ENCODE results near the gene YLPM1.
A peak's percentile ranks its signal among the peaks of the same experiment; 100 is the strongest.

Gene YLPM1

GRCh38 chr14:74821267-74821915 is 58.3 kb downstream of the YLPM1 start:
- Histone ChIP-seq H3K4me3 (ENCODE audit: low read depth, low read length) (no peak overlapping the region), H3K27ac (ENCODE audit: low read depth, low read length) (no peak overlapping the region), H3K36me3 (ENCODE audit: insufficient read depth, low read length) (peaks cover 23% of the 10 kb centered on the region; the same call in 1 of the 2 replicates), H3K27me3 (ENCODE audit: insufficient read depth, low read length) (no peaks in the 10 kb centered on the region), H2AFZ (ENCODE audit: low read length, unreplicated experiment) (no peak overlapping the region), H3K4me1 (ENCODE audit: control insufficient read depth, insufficient read depth, low read length, unreplicated experiment) (peaks cover 16% of the 10 kb centered on the region), H3K79me2 (ENCODE audit: control insufficient read depth, insufficient read depth, low read length, unreplicated experiment) (no peaks in the 10 kb centered on the region)

GRCh38 chr14:74824997-74825396 is 61.9 kb downstream of the YLPM1 start:
- Histone ChIP-seq H3K36me3 (ENCODE audit: insufficient read depth, low read length) (peaks cover 15% of the 10 kb centered on the region), H3K27ac (ENCODE audit: low read depth, low read length) (peak overlapping the region; percentile 71), H2AFZ (ENCODE audit: low read length, unreplicated experiment) (no peak overlapping the region), H3K4me1 (ENCODE audit: control insufficient read depth, insufficient read depth, low read length, unreplicated experiment) (peaks cover 16% of the 10 kb centered on the region), H3K79me2 (ENCODE audit: control insufficient read depth, insufficient read depth, low read length, unreplicated experiment) (no peaks in the 10 kb centered on the region), H3K27me3 (ENCODE audit: insufficient read depth, low read length) (no peaks in the 10 kb centered on the region), H3K4me3 (ENCODE audit: low read depth, low read length) (no peak overlapping the region)

DNA sequence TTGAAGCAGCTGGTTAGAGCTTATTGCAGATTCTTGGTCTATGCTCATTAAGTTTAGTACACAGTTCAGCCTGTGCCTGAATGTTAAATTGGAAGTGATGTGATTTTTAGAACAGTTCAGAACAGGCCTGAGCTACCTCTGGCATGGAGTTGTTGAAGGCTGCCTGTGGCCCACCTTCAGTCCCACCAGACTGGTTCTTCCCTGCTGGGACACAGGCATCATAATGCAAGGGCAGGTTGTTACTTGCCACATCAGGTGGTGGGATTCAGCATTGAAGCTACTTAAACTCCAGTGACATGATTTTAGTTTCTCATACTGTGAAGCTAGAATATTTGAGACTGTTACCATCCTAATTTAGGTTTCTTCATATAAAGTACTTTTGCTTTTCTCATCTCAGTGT is 63.5 kb downstream of the YLPM1 start:
- H3K36me3 ChIP-seq (ENCODE audit: insufficient read depth, low read length) = peaks cover 21% of the 10 kb centered on the region
- no peak overlapping the region for H3K27ac ChIP-seq (ENCODE audit: low read depth, low read length)
- H3K79me2 ChIP-seq (ENCODE audit: control insufficient read depth, insufficient read depth, low read length, unreplicated experiment) = no peaks in the 10 kb centered on the region
- no peaks in the 10 kb centered on the region for H3K27me3 ChIP-seq (ENCODE audit: insufficient read depth, low read length)
- H2AFZ ChIP-seq (ENCODE audit: low read length, unreplicated experiment) = no peak overlapping the region
- peaks cover 16% of the 10 kb centered on the region for H3K4me1 ChIP-seq (ENCODE audit: control insufficient read depth, insufficient read depth, low read length, unreplicated experiment)
- H3K4me3 ChIP-seq (ENCODE audit: low read depth, low read length) = no peak overlapping the region

DNA sequence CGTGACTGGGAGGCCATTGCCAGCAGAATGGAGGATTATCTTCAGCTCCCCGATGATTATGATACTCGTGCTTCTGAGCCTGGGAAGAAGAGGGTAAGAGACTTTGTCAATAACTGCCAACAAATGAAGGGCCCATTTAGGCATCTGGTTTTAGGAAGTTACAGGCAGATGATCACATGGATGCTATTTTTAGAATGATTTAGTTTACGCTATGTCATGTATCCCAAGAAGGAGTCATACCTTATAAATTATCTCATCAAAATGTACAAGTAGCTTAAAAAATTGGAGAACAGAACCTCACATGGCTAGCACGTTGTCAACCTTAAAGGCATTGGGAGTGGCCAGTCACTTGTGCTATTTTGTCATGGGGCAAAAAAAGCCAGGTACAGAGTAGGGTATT is 66.1 kb downstream of the YLPM1 start:
- Histone ChIP-seq H3K27me3 (ENCODE audit: insufficient read depth, low read length) (no peaks in the 10 kb centered on the region), H3K79me2 (ENCODE audit: control insufficient read depth, insufficient read depth, low read length, unreplicated experiment) (no peaks in the 10 kb centered on the region), H3K27ac (ENCODE audit: low read depth, low read length) (no peak overlapping the region), H2AFZ (ENCODE audit: low read length, unreplicated experiment) (no peak overlapping the region), H3K36me3 (ENCODE audit: insufficient read depth, low read length) (peaks cover 15% of the 10 kb centered on the region), H3K4me3 (ENCODE audit: low read depth, low read length) (no peak overlapping the region), H3K4me1 (ENCODE audit: control insufficient read depth, insufficient read depth, low read length, unreplicated experiment) (peaks cover 9% of the 10 kb centered on the region)

- H3K4me1 ChIP-seq (ENCODE audit: control insufficient read depth, insufficient read depth, low read length, unreplicated experiment) = peaks cover 13% of the 10 kb centered on the region
- H3K27me3 ChIP-seq (ENCODE audit: insufficient read depth, low read length) = no peaks in the 10 kb centered on the region
- H3K79me2 ChIP-seq (ENCODE audit: control insufficient read depth, insufficient read depth, low read length, unreplicated experiment) = no peaks in the 10 kb centered on the region
- no peak overlapping the region for H3K4me3 ChIP-seq (ENCODE audit: low read depth, low read length)
- H3K27ac ChIP-seq (ENCODE audit: low read depth, low read length) = no peak overlapping the region
- H2AFZ ChIP-seq (ENCODE audit: low read length, unreplicated experiment) = no peak overlapping the region
- peaks cover 15% of the 10 kb centered on the region for H3K36me3 ChIP-seq (ENCODE audit: insufficient read depth, low read length)
These were observed 69.7 kb downstream of the YLPM1 start for GRCh38 chr14:74832849-74833248.

DNA sequence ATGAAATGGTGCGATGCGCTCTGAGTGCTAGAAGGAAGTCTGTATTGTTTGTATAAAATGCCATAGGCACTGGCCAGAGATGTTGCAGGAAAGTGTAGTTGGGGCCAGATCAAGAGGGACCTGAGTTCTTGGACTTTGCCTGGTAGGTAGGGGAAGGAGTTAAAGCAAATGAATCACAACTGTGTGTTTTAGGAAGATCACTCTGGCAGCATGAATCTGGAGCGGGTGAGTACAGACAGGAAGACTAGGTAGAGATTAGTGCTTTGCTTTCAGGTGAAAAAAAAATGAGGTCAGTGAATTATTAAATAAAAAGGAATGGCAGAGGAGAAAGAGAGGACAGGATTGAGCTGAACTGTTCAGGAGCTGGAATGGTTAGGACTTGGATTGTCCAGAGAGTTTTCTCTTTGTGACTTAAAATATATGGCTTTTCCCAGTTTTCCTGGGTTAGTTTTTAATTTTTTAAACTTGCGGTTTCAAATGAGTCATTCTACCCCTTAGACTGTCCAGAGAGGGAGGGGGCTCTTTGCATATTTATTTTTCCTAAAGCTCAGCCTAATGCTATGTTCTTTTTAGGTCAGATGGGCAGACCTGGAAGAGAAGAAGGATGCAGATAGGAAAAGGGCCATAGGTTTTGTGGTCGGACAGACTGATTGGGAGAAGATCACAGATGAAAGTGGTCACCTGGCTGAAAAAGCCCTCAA is 71.7 kb downstream of the YLPM1 start:
- H2AFZ ChIP-seq (ENCODE audit: low read length, unreplicated experiment) = no peak overlapping the region
- H3K4me1 ChIP-seq (ENCODE audit: control insufficient read depth, insufficient read depth, low read length, unreplicated experiment) = peaks cover 14% of the 10 kb centered on the region
- H3K27ac ChIP-seq (ENCODE audit: low read depth, low read length) = peak overlapping the region; percentile 1; the same call in 1 of the 2 replicates
- H3K36me3 ChIP-seq (ENCODE audit: insufficient read depth, low read length) = peaks cover 9% of the 10 kb centered on the region
- H3K79me2 ChIP-seq (ENCODE audit: control insufficient read depth, insufficient read depth, low read length, unreplicated experiment) = no peaks in the 10 kb centered on the region
- H3K27me3 ChIP-seq (ENCODE audit: insufficient read depth, low read length) = no peaks in the 10 kb centered on the region
- no peak overlapping the region for H3K4me3 ChIP-seq (ENCODE audit: low read depth, low read length)

GRCh38 chr14:74835645-74836250 is 72.6 kb downstream of the YLPM1 start:
- Histone ChIP-seq H3K27me3 (ENCODE audit: insufficient read depth, low read length) (no peaks in the 10 kb centered on the region), H3K4me3 (ENCODE audit: low read depth, low read length) (no peak overlapping the region), H2AFZ (ENCODE audit: low read length, unreplicated experiment) (no peak overlapping the region), H3K79me2 (ENCODE audit: control insufficient read depth, insufficient read depth, low read length, unreplicated experiment) (no peaks in the 10 kb centered on the region), H3K27ac (ENCODE audit: low read depth, low read length) (no peak overlapping the region), H3K36me3 (ENCODE audit: insufficient read depth, low read length) (peaks cover 7% of the 10 kb centered on the region; the same call in 1 of the 2 replicates), H3K4me1 (ENCODE audit: control insufficient read depth, insufficient read depth, low read length, unreplicated experiment) (peaks cover 14% of the 10 kb centered on the region)

DNA sequence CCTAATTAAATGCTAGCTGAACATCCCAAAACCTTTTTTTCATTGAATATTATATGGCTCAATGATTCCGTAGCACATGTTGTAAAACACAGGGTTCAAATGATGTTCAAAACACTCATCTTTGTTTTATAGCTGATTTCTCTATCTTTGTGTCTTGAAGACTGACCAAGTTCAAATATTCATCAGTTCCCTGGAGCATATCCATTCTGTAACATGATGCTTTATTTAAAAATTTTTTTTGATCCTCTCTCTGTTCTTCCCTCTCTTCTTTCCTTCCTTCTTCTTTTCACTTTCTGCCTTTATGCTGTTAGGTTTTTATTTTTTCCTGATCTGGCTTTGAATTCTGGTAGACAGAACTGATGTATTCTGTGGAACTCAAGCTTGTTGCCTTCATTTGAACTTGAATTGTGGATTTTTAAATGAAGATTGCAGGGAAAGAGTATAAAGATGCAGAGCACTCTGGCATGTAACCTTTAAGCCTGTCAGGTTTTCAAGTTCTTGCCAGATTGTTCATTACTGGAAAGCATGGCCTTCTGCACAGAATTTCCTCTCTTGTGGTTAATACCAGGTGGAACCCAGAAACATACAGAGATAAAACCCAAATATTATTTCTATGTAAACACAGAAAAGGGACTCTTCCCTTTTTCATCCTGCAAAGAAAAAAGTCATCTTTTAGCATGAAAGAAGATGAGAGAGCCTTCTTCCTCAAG is 73.3 kb downstream of the YLPM1 start:
- H3K4me3 ChIP-seq (ENCODE audit: low read depth, low read length) = no peak overlapping the region
- no peak overlapping the region for H3K27ac ChIP-seq (ENCODE audit: low read depth, low read length)
- H3K36me3 ChIP-seq (ENCODE audit: insufficient read depth, low read length) = 0 out of 2 replicates have a peak, but pooled peaks cover 4% of the 10 kb centered on the region
- no peaks in the 10 kb centered on the region for H3K27me3 ChIP-seq (ENCODE audit: insufficient read depth, low read length)
- H2AFZ ChIP-seq (ENCODE audit: low read length, unreplicated experiment) = no peak overlapping the region
- H3K79me2 ChIP-seq (ENCODE audit: control insufficient read depth, insufficient read depth, low read length, unreplicated experiment) = no peaks in the 10 kb centered on the region
- peaks cover 14% of the 10 kb centered on the region for H3K4me1 ChIP-seq (ENCODE audit: control insufficient read depth, insufficient read depth, low read length, unreplicated experiment)

- H3K4me1 ChIP-seq (ENCODE audit: control insufficient read depth, insufficient read depth, low read length, unreplicated experiment) = peaks cover 14% of the 10 kb centered on the region
- H3K36me3 ChIP-seq (ENCODE audit: insufficient read depth, low read length) = 0 out of 2 replicates have a peak, but pooled peaks cover 4% of the 10 kb centered on the region
- peak overlapping the region; percentile 27 for H3K4me3 ChIP-seq (ENCODE audit: low read depth, low read length)
- H3K27me3 ChIP-seq (ENCODE audit: insufficient read depth, low read length) = no peaks in the 10 kb centered on the region
- peak overlapping the region; percentile 12; the same call in 1 of the 2 replicates for H3K27ac ChIP-seq (ENCODE audit: low read depth, low read length)
- no peak overlapping the region for H2AFZ ChIP-seq (ENCODE audit: low read length, unreplicated experiment)
- H3K79me2 ChIP-seq (ENCODE audit: control insufficient read depth, insufficient read depth, low read length, unreplicated experiment) = no peaks in the 10 kb centered on the region
These were observed 75.0 kb downstream of the YLPM1 start for GRCh38 chr14:74838166-74838565.

DNA sequence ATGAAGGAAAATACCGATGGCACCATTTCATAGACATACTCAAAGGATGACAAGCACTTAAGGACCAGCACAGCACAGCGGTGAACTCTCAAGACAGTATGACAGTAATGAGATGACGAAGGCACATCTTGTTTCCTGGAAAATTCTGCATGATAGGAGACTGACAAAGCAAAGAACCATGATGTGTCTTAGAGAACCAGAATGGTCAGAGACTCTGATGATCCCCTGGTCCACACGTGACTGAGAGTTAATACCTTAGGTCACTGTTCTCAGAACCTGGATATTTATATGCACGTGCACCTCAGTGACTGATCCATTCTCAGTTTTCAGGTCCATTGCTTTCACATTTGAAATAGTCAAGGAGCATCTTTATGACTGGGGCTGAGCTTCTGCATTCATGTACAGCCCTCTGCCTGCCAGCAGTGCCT is 77.5 kb downstream of the YLPM1 start:
- H3K27ac ChIP-seq (ENCODE audit: low read depth, low read length) = no peak overlapping the region
- no peaks in the 10 kb centered on the region for H3K79me2 ChIP-seq (ENCODE audit: control insufficient read depth, insufficient read depth, low read length, unreplicated experiment)
- H3K27me3 ChIP-seq (ENCODE audit: insufficient read depth, low read length) = no peaks in the 10 kb centered on the region
- no peak overlapping the region for H3K4me3 ChIP-seq (ENCODE audit: low read depth, low read length)
- H2AFZ ChIP-seq (ENCODE audit: low read length, unreplicated experiment) = no peak overlapping the region
- peaks cover 20% of the 10 kb centered on the region for H3K4me1 ChIP-seq (ENCODE audit: control insufficient read depth, insufficient read depth, low read length, unreplicated experiment)
- H3K36me3 ChIP-seq (ENCODE audit: insufficient read depth, low read length) = 0 out of 2 replicates have a peak, but pooled peaks cover 1% of the 10 kb centered on the region

All from ACC112 (cell line).